ENCODE results near the gene IRF8. TPM values are rescaled to one million over a fixed set of nuclear protein-coding genes. Genes with fewer than 3 reads are reported as not detected.

The IRF8 gene
- total and polyA plus RNA-seq, 2 of the 13 experiments (the other 11 are each of a cell fraction or from before 2014, with no cell fraction given): not detected

GRCh38 chr16:85945424-85945751 is 46.4 kb downstream of the IRF8 start:
- Histone ChIP-seq H3K4me3 (replicated peaks in 1 of 3; ENCODE audit: insufficient read depth in 1 of 3, low read depth in 2 of 3, low read length in 3 of 3) (no peak overlapping the region), H3K9ac (ENCODE audit: insufficient read depth, low read depth, low read length) (no peak overlapping the region), H3K4me2 (ENCODE audit: low read depth, low read length) (no peak overlapping the region), H3K4me1 (ENCODE audit: insufficient read depth, low read length) (peaks cover 14% of the 10 kb centered on the region), H4K20me1 (ENCODE audit: insufficient read depth, low read length) (no peaks in the 10 kb centered on the region), H3K79me2 (ENCODE audit: insufficient read depth, low read length) (no peaks in the 10 kb centered on the region), H2AFZ (ENCODE audit: low read length) (no peak overlapping the region), H3K36me3 (replicated peaks in 1 of 2; ENCODE audit: control insufficient read depth in 1 of 2, insufficient read depth in 2 of 2, low read length in 2 of 2) (no peaks in the 10 kb centered on the region), H3K27me3 (ENCODE audit: control insufficient read depth in 1 of 2, insufficient read depth in 2 of 2, low read length in 2 of 2) (peaks cover 0 to 11% of the 10 kb centered on the region in 2 experiments; a peak in 2 of 5 replicates), H3K27ac (ENCODE audit: extremely low read length, insufficient read depth, low read length) (no peak overlapping the region), H3K9me3 (ENCODE audit: low read length) (no peaks in the 10 kb centered on the region)
- no peak for DNase-seq (ENCODE audit: low spot score)
- ATAC-seq: no peak
- in situ Hi-C loops (cut with HindIII; ENCODE audit: extremely low pct_ligation_motif_present, low pct_unique_long_range_greater_than_20kb): no loop called here
- TF ChIP-seq ZZZ3 (CRISPR knock-in tag; IDR thresholded peaks at IDR 0.05; ENCODE audit: borderline replicate concordance) (no peak), KLF13 (CRISPR knock-in tag; IDR thresholded peaks at IDR 0.05) (no peak), ZNF276 (CRISPR knock-in tag; IDR thresholded peaks at IDR 0.05; ENCODE audit: low read depth) (no peak), ZNF253 (CRISPR knock-in tag; IDR thresholded peaks at IDR 0.05; ENCODE audit: borderline replicate concordance) (no peak), ZNF546 (CRISPR knock-in tag; conservative IDR thresholded peaks at IDR 0.05) (no peak), ZNF30 (CRISPR knock-in tag; IDR thresholded peaks at IDR 0.05) (no peak), ATF7-NPFF (CRISPR knock-in tag; IDR thresholded peaks at IDR 0.05; ENCODE audit: low read depth) (no peak), ZNF367 (CRISPR knock-in tag; IDR thresholded peaks at IDR 0.05; ENCODE audit: borderline replicate concordance) (no peak), HDAC1 (CRISPR knock-in tag; IDR thresholded peaks at IDR 0.05) (no peak), KLF9 (CRISPR knock-in tag; IDR thresholded peaks at IDR 0.05; ENCODE audit: low read depth) (no peak), RNF219 (CRISPR knock-in tag; IDR thresholded peaks at IDR 0.05) (no peak), ZNF724P (CRISPR knock-in tag; IDR thresholded peaks at IDR 0.05; ENCODE audit: borderline replicate concordance) (no peak), ZBTB10 (CRISPR knock-in tag; IDR thresholded peaks at IDR 0.05; ENCODE audit: borderline replicate concordance) (no peak), ZNF549 (CRISPR knock-in tag; IDR thresholded peaks at IDR 0.05) (no peak), GATAD2A (CRISPR knock-in tag; IDR thresholded peaks at IDR 0.05) (no peak), NFE2 (CRISPR knock-in tag; IDR thresholded peaks at IDR 0.05) (no peak), ZSCAN9 (CRISPR knock-in tag; IDR thresholded peaks at IDR 0.05; ENCODE audit: borderline replicate concordance) (no peak)
- 75% methylated on average over 11 of the region's 11 CpGs for WGBS (ENCODE audit: low lambda C conversion rate)
- no TSS peak for BruUV-seq (replicated peaks)
- no peak for FAIRE-seq
- POLR2A ChIA-PET: no interaction called here
- intact Hi-C loops (cut with micrococcal nuclease; ENCODE audit: unreplicated experiment): no loop called here
- CTCF ChIA-PET (ENCODE audit: low intra/inter-chr PET ratio, low total read pairs): no interaction called here

Measured in HepG2 (cell line).